K562 treated with DMSO at 1 percent for 48 hours (cell line): ENCODE results near the gene CD74. TPM values are rescaled to one million over a fixed set of nuclear protein-coding genes. Genes with fewer than 3 reads are reported as not detected.

ENCODE experiments used
- total RNA-seq: library from RNA; unstranded; fragments of 300-600 nt; gene quantifications from 2 replicates; pipeline ENCODE4 v1.2.3, GENCODE V29; 2022; ENCODE audit warnings: low replicate concordance; ENCODE audit errors: extremely low read depth

The CD74 gene
- total RNA-seq = not detected in 2 replicates

GRCh38 chr5:150412319-150413175, at the start of gene CD74:
Gene CD74 (minus strand): TSS chr5:150412910. CDS start chr5:150412749, 161 bp downstream.

GRCh38 chr5:150449517-150450339, 37.0 kb upstream of the CD74 start, which contains the start of gene RPS14:
Gene RPS14 (minus strand): TSS chr5:150449739. CDS start chr5:150447733, 2,006 bp downstream.

GRCh38 chr5:150357326-150358260, 55.1 kb downstream of the CD74 start, which contains the start of gene TCOF1:
Gene TCOF1 (plus strand): TSS chr5:150357697. CDS start chr5:150357747, 50 bp downstream.

Other genes with a start within 250 kb of the CD74 start
- not detected in 2 replicates for gene CDX1, start 246.1 kb downstream of the CD74 start, total RNA-seq
- not detected in 2 replicates for gene SLC6A7, start 222.8 kb downstream of the CD74 start, total RNA-seq
- not detected in 2 replicates for gene CAMK2A, start 123.1 kb downstream of the CD74 start, total RNA-seq
- not detected in 2 replicates for gene ARSI, start 110.0 kb downstream of the CD74 start, total RNA-seq
- not detected in 2 replicates for gene TCOF1, start 55.2 kb downstream of the CD74 start, total RNA-seq
- gene RPS14, start 36.8 kb upstream of the CD74 start, total RNA-seq = 1,496 and 6,392 TPM in 2 replicates
- not detected in 2 replicates for gene NDST1, start 95.2 kb upstream of the CD74 start, total RNA-seq
- not detected in 2 replicates for gene SYNPO, start 227.8 kb upstream of the CD74 start, total RNA-seq
- not detected in 2 replicates for gene MYOZ3, start 248.3 kb upstream of the CD74 start, total RNA-seq